Measurements from ENCODE around the gene CLCN4.

Gene CLCN4

DNA sequence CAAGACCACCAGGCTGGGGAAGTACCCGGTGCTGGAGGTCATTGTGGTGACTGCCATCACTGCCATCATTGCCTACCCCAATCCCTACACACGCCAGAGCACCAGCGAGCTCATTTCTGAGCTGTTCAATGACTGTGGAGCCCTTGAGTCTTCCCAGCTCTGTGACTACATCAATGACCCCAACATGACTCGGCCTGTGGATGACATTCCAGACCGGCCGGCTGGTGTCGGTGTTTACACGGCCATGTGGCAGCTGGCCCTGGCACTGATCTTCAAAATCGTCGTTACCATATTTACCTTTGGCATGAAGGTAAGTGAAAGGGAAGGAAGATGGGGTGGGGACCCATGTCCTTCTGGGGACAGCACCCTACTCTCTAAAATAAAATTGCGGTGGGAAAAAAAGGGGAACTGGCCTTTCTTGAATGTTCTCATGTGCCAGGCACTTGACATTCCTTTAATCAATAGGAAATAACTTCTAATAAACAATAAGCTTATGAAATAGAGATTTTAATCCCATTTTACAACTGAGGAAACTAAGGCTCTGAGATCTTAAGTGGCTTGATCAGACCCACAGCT, 51.6 kb downstream of the CLCN4 start:
- Histone ChIP-seq H3K4me1 (ENCODE audit: control insufficient read depth in 1 of 2, insufficient read depth in 1 of 2, low read depth in 1 of 2, low read length in 1 of 2) (no peaks in the 10 kb centered on the region), H3K4me3 (ENCODE audit: low read depth in 1 of 2, low read length in 1 of 2) (no peak overlapping the region), H3K9me3 (no peaks in the 10 kb centered on the region), H3K36me3 (no peaks in the 10 kb centered on the region), H3K27me3 (no peaks in the 10 kb centered on the region), H3K27ac (no peak overlapping the region)
- TF ChIP-seq, protein P1, sequence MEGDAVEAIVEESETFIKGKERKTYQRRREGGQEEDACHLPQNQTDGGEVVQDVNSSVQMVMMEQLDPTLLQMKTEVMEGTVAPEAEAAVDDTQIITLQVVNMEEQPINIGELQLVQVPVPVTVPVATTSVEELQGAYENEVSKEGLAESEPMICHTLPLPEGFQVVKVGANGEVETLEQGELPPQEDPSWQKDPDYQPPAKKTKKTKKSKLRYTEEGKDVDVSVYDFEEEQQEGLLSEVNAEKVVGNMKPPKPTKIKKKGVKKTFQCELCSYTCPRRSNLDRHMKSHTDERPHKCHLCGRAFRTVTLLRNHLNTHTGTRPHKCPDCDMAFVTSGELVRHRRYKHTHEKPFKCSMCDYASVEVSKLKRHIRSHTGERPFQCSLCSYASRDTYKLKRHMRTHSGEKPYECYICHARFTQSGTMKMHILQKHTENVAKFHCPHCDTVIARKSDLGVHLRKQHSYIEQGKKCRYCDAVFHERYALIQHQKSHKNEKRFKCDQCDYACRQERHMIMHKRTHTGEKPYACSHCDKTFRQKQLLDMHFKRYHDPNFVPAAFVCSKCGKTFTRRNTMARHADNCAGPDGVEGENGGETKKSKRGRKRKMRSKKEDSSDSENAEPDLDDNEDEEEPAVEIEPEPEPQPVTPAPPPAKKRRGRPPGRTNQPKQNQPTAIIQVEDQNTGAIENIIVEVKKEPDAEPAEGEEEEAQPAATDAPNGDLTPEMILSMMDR (IDR thresholded peaks at IDR 0.05) = no peak

DNA sequence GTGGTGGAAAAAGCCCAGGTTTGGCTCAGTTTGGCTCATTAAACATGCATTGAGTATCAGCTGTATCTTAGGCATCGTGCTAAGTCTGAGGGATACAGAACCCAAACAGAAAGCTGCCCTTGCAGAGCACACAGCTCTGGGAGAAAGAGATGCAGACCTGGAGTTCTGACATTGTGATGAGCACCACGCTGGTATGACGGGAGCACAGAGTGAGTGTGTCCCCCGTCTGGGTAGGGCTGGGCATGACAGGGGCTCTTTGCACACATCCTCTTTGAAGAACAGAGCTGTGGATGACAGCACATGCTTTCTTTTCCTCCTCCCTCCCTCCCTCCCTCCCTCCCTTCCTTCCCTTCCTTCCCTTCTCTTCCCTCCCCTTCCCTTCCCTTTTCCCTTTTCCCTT, 52.2 kb downstream of the CLCN4 start:
- no peaks in the 10 kb centered on the region for H3K27me3 ChIP-seq
- H3K27ac ChIP-seq = no peak overlapping the region
- TF ChIP-seq, protein P1 (IDR thresholded peaks at IDR 0.05) = no peak
- no peaks in the 10 kb centered on the region for H3K4me1 ChIP-seq (ENCODE audit: control insufficient read depth in 1 of 2, insufficient read depth in 1 of 2, low read depth in 1 of 2, low read length in 1 of 2)
- no peak overlapping the region for H3K4me3 ChIP-seq (ENCODE audit: low read depth in 1 of 2, low read length in 1 of 2)
- no peaks in the 10 kb centered on the region for H3K9me3 ChIP-seq
- H3K36me3 ChIP-seq = no peaks in the 10 kb centered on the region

DNA sequence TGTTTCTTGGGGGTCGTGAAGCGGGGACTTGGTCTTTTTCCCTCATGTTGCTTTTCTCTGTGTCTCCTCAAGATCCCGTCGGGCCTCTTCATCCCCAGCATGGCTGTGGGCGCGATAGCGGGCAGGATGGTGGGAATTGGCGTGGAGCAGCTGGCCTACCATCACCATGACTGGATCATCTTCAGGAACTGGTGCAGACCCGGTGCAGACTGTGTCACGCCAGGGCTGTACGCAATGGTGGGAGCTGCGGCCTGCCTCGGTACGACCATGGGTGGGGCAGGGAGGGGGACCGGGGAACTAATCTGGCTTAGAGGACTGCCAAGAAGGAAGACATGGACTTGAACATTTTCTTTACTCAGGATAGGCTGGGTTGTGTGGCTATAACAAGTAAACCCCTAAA, 55.6 kb downstream of the CLCN4 start:
- H3K27ac ChIP-seq = no peak overlapping the region
- TF ChIP-seq, protein P1 (IDR thresholded peaks at IDR 0.05) = no peak
- H3K27me3 ChIP-seq = no peaks in the 10 kb centered on the region
- H3K9me3 ChIP-seq = no peaks in the 10 kb centered on the region
- H3K36me3 ChIP-seq = no peaks in the 10 kb centered on the region
- H3K4me1 ChIP-seq (ENCODE audit: control insufficient read depth in 1 of 2, insufficient read depth in 1 of 2, low read depth in 1 of 2, low read length in 1 of 2) = no peaks in the 10 kb centered on the region
- no peak overlapping the region for H3K4me3 ChIP-seq (ENCODE audit: low read depth in 1 of 2, low read length in 1 of 2)

DNA sequence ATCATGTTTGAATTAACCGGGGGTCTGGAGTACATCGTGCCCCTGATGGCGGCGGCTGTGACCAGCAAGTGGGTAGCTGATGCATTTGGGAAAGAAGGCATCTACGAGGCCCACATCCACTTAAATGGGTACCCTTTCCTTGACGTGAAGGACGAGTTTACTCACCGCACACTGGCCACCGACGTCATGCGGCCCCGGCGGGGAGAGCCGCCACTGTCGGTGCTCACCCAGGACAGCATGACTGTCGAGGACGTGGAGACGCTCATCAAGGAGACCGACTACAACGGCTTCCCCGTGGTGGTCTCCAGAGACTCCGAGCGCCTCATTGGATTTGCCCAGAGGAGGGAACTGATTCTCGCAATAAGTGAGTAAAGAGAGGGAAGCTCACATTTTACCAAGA, 56.9 kb downstream of the CLCN4 start:
- no peaks in the 10 kb centered on the region for H3K9me3 ChIP-seq
- H3K4me3 ChIP-seq (ENCODE audit: low read depth in 1 of 2, low read length in 1 of 2) = no peak overlapping the region
- no peak overlapping the region for H3K27ac ChIP-seq
- no peaks in the 10 kb centered on the region for H3K4me1 ChIP-seq (ENCODE audit: control insufficient read depth in 1 of 2, insufficient read depth in 1 of 2, low read depth in 1 of 2, low read length in 1 of 2)
- TF ChIP-seq, protein P1 (IDR thresholded peaks at IDR 0.05) = no peak
- H3K27me3 ChIP-seq = no peaks in the 10 kb centered on the region
- no peaks in the 10 kb centered on the region for H3K36me3 ChIP-seq

DNA sequence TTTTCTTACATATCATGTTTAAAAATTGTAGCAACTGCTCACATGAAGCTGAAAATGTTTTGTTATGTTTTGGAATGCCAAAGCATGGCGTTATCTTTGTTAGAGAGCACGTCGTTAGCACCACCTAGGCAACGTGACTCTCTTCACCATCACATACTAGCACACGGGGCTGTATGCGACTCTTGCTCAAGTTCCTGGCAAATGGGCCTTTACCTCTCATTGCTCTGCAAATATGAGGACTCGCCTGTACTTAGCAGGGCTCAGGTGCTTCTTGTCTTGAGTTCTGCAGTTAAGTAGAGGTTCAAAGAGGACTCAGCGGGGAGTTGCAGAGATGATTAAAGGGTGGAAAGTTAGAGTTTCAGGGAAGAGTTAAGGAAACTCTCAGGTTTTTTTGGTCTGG, 59.4 kb downstream of the CLCN4 start:
- TF ChIP-seq, protein P1 (IDR thresholded peaks at IDR 0.05) = no peak
- no peaks in the 10 kb centered on the region for H3K36me3 ChIP-seq
- no peaks in the 10 kb centered on the region for H3K9me3 ChIP-seq
- no peak overlapping the region for H3K27ac ChIP-seq
- H3K4me3 ChIP-seq (ENCODE audit: low read depth in 1 of 2, low read length in 1 of 2) = no peak overlapping the region
- no peaks in the 10 kb centered on the region for H3K27me3 ChIP-seq
- peaks cover 0 to 3% of the 10 kb centered on the region in 2 experiments for H3K4me1 ChIP-seq (ENCODE audit: control insufficient read depth in 1 of 2, insufficient read depth in 1 of 2, low read depth in 1 of 2, low read length in 1 of 2)

DNA sequence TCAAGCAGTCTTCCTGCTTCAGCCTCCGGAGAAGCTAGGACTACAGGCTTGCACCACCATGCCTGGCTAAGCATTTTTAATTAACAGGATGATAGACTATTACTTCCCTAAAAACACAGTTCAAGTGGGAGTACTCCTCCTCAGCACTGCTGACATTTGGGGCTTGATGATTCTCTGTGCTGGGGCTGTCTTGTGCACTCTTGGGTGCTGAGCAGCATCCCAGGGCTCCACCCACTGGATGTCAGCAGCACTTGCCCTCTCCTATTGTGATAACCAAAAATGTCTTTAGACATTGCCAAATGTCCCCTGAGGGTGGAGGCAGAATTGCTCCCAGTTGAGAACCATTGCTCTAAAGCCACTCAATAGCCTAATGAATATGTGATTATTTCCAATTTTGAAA, 60.4 kb downstream of the CLCN4 start:
- TF ChIP-seq, protein P1 (IDR thresholded peaks at IDR 0.05) = peak; percentile 20
- Histone ChIP-seq H3K4me1 (ENCODE audit: control insufficient read depth in 1 of 2, insufficient read depth in 1 of 2, low read depth in 1 of 2, low read length in 1 of 2) (peaks cover 0 to 9% of the 10 kb centered on the region in 2 experiments), H3K36me3 (no peaks in the 10 kb centered on the region), H3K27ac (no peak overlapping the region), H3K27me3 (no peaks in the 10 kb centered on the region), H3K4me3 (ENCODE audit: low read depth in 1 of 2, low read length in 1 of 2) (no peak overlapping the region), H3K9me3 (no peaks in the 10 kb centered on the region)
